Stimulated activated CD8-positive, alpha-beta memory T cell treated with anti-CD3 and anti-CD28 coated beads, Interleukin-4, amount 100 ng/mL, for 4 hours (primary cell): ENCODE measurements around the gene DNAJB1.

Source experiments
- DNase-seq, 2 donors: peaks; one replicate each; pipeline ENCODE4 v3.0.0-alpha.2; 2020; ENCODE audit warnings: low read depth in 2 of 2, low spot score in 1 of 2

DNAJB1 gene

DNA sequence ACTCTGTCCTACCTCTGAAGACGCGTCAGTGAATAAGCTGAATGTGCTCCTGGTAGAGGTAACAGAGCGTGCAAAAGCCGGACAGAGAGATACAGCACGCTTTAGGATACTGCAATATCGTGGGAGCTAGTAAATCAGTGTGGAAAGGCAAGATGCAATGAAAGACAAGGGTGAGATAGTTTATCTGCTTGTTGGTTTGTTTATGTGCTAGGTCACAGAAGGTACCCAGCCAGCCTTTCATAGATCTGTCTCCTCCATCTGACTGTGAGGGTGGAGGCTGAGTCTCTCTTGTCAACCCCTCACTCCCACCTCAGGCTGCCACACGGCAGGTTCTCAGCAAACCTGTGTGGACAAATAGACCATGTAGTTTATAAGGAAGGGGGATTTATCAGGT, 21.4 kb downstream of the DNAJB1 start:
- DNase-seq = no peak

- peak; percentile 50 to 59 for DNase-seq
Measured at GRCh38 chr19:14496029-14496833, 22.0 kb downstream of the DNAJB1 start, which contains the start of gene GIPC1. Gene GIPC1 (minus strand): TSS chr19:14496127. CDS start chr19:14482976, 13,151 bp downstream.

DNA sequence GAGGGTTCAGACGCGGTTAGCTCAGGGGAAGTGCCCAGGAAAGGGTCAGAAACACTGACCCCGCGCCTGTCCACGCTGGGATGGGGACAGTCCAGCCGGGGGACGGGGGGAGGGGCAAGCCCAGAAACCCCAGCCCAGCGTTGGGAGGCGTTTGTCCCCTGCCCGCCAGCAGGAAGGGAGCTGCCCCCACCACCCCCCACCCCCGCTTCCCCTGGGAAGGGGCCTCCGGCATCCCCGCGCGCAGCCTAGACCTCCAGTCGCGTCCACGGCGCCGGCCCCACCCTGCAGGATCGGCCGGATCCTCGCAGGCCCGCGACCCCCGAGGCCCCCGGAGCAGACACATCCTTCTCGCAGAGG, 22.5 kb downstream of the DNAJB1 start:
- no peak for DNase-seq

- DNase-seq = no peak
Measured at GRCh38 chr19:14494910-14495671, 23.1 kb downstream of the DNAJB1 start.

DNA sequence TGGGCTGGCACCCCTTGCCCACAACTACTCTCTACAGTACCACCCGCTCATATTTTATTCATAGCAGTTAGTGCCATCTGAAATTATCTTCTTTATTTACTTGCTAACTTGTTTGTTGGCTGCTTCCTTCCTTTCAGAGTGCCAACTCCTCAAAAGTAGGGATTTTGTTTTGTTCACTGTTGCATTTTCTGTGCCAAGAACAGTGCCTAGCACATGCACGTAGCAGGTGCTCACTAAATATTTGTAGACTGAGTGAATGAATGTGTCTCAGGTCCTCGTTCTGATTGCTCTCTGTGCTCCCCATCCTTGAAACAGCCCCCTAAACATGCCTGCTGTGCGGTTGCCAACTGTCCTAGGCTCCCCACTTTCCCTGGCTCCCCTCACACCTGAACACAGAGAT, 23.8 kb downstream of the DNAJB1 start:
- no peak for DNase-seq

DNA sequence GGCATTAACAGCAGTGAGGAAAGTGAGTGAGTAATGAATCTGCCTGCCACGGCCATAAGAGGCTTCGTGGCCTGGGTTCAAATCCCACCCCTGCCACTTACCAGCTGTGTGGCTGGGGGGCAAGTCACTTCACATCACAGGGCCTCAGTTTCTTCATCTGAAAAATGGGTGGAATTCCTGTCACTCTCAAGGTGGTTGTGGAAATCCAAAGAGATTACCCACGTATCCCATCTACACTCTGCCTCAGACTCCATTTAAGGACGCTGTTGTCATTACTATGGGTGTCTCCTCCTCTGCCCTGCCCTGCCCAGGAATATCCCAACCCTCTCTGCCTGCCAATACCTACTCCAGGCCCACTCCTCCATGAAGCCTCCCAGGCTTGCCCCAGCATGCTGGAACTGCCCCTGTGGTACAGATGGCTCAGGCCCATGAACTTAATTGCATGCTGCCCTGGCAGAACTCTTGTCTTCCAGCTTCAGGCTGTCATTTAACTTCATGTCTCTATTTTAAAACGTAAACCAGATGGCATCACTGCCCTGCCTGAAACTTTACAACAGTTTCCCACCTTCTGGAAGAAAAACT, 25.4 kb downstream of the DNAJB1 start:
- no peak for DNase-seq

DNA sequence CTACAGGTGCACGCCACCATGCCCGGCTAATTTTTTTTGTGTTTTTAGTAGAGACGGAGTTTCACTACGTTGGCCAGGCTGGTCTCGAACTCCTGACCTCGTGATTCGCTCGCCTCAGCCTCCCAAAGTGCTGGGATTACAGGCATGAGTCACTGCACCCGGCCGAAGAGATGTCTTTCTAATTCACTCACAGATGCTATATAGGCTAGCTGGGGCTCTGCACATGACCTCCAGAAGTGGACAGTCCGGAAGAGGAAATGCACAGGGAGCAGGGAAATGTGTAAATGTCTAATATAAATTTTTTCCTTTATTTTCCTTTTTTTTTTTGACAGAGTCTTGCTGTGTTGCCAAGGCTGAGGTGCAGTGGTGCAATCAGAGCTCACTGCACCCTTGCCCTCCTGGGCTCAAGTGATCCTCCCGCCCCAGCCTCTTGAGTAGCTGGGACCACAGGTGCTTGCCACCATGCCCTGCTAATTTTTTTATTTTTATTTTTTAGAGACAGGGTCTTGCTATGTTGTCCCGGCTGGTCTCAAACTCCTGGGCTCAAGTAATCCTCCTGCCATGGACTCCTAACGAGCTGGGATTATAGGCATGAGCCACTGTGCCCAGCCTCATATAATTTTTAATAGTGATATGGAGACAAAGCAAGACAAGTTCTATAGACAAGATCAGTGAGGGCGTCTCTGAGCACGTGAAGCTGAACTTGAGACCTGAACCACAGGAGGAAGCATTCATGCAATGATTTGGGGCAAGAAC, 30.6 kb downstream of the DNAJB1 start:
- DNase-seq = no peak

DNA sequence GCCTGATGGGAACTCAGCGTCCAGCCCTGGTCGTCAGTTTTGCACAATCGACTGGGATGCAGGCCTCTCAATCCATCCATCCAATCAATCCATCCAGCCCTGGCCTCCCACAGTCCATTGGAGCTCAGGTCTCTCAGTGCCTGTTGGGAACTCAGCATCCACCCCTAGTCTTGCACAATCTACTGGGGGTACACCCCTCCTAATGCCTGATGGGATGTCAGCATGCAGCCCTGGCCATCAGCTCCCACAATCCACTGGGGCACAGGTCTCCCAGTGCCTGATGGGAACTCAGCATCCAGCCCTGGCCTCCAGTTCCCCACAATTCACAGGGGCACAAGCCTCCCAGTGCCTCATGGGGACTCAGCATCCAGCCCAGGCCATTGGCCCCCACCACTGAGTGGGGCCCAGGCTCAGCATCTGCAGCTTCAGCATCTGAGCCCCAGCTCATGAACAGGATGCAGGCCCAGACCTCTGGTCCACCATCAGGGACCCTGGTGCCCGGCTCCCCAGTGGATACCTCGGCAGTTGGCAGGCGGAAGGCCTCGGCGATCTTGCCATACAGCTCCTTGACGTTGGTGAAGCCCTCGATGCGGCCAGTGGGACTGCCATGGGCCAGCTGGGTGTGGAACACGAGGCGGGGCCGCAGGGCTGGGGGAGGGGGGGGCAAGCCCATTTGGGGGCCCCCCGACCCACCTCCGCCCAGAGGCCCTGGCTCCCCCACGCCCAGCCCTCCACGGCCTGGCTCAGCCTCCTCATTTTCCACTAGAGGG, 35.8 kb downstream of the DNAJB1 start:
- DNase-seq = no peak

- DNase-seq = no peak
Measured at GRCh38 chr19:14480700-14481079, 37.5 kb downstream of the DNAJB1 start.

DNA sequence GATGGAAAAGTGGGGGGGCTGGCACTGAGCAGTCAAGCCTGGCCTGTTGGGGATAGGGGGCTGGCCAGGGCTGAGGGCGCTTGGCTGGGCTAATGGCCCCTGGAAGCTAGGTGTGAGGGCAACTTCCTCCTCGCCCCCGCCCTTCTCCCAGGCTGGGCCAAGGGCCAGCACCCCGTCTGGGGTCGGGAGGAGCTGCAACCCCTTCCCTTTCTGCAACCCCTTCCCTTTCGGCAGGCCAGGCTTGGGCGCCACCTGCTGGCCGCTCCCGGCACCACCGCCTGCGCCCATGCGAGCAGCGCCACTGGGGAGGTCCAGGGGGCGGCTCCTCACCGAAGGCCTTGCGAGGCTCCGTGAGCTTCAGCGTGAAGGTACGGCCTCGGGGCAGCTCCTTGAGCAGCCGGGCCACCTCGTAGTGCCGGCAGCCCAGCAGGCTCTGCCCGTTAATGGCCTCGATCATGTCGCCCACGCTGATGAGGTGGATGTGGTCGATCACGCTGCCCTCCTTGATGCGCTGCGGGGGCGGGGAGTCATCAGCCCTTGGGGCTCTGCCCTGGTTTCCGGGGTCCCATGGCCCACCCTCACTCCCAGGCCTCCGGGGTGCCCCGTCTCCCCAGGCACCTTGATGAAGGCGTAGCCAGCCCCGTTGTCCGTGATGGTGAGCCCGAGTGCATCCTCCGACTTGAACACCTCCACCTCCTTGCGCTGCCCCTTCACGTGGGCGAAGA, 38.1 kb downstream of the DNAJB1 start:
- peak; percentile 38 to 39 for DNase-seq

DNA sequence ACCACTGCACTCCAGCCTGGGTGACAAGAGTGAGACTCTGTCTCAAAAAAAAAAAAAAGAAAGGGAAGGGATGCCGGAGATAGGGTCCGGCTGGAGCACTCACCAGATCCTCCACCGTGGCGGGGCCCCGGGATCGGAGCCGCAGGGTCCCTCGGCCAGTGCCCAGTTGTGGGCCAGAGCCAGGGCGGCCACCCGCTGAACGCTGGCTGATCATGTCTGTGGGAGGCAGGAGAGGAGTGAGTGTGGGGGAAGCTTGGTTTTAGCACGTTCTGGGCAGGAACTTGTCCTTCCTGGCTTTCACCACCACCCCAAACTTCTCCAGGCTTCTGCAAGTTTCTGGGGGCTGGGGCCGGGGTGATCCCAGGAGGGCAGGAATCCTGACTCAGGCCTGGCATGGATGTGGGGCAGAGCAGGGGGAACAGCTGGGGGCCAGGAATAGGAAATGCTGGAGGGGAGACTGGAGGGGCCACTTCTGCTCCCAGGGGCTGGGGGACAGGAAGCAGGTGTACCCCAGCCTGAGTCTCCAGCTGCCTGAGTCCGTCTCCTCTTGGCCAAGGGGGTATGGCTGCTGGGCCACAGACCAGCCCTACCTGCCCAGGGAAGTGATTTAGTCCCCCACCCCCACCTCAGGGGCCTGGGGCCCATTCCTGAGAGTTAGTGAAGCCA, 38.8 kb downstream of the DNAJB1 start:
- DNase-seq = no peak

DNA sequence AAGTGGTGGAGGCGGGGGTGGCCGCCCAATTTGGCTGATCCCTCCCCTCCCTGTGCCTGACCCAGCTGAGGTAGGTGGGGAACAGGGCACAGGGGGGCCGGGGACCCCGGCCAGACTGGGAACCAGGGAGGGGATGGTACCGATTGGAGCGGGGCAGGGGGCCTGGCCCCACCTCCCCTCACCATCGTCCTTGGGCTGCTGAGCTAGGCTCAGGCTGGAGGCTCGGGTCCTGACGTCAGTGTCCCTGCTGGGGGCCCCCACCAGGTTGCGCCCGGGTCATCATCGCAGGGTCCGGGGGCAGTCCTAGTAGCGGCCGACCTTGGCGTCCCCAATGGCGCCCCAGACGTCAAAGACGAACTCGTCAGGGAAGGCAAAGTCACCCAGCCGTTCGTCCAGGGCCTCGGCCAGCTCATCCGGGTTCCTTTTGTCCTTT, 40.1 kb downstream of the DNAJB1 start:
- no peak for DNase-seq

- DNase-seq = no peak
Measured at GRCh38 chr19:14477418-14478112, 40.6 kb downstream of the DNAJB1 start.

DNA sequence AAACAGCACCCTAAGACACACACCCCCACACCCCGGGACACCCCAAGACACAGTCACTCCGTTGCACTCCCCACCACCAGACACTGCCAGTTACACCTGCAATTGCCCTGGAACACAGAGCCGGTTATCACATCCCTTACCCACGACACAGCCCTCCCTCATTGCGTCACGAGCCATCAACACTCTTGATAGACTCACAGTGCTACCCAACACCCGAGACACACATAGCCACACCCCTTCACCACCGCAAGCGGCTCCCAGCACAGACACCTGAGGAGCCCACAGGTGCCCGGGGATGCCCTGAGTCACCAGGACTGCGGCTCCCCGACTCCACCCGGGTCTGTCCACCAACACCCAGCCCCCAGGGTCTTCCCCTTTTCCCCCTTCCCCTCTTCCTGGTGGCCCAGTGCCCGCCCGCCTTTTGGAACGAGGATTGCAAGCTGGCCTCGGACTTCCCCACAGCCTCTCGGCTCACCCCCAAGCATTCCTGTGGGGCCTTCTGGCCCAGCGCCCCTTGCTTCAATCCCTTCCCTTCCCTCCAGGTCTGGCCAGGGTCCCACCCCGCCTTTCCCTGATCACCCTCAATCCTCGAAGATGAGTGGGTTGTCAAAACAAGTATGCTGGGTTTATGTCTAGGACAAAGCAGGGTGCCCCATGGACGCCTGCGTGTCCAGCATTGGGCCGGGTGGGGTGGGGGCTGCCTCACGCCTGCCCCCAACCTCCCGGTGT, 41.4 kb downstream of the DNAJB1 start:
- DNase-seq = peak in 1 of 2 donors; percentile 44

DNA sequence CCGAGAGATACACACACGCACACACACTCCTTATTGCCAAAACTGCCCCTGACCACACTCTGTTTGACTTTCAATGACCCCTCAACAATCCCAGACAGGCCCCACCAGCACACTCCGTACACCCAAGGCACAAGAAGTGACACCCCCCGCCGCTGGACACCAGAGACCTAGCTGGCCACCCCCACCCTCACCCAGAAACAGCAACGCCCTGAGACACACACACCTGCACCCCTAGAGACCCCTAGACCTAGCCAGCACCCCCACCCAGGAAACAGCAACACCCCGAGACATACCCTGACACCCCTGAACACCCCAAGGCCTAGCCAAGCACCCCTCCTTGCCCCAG, 41.9 kb downstream of the DNAJB1 start:
- DNase-seq = no peak

DNA sequence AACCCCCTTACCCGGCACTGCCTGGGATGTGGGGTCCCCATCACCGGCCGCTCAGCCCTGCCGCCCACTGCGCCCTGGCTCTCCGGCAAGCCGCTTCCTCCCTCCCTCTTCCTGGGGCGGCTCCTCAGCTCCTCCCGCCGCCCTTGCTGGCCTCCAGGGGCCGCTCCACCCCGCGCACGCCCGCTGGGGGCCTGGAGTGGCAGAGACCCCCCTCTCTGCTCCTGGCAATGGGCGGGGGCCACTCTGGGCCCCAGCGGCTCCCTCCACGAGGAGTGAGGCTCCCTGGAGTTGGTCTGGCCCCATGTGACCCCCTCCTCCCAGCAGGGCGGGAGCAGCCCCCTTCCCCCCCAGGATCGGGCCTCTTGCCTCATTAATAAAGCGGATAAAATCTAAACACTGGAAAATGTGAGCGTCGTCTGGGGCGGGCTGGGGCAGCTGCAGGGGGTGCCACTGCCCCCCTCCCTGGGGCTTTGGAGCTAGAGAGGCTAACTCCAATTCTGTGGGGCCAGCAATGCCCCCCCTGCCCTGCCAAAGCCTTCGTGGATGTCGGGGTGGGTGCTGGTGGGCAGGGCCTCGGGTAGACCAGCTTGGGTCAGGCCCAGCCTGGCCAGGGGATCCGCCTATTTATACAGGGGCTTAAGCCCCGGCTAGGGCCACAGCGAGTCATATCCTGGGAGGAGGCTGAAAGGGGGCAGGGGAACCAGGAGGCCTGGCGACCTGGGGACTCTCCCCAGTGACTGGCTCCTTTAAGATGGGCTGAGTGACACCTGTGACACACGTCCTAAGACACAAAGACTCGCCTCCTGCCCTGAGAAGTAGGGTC, 42.7 kb downstream of the DNAJB1 start, which contains the start of gene PTGER1:
PTGER1 (minus strand) TSS at position 104 of the 823 bp plus-strand sequence. CDS start 1,034 bp downstream, outside the sequence.
- no peak for DNase-seq

GRCh38 chr19:14474827-14475226, 43.4 kb downstream of the DNAJB1 start:
- no peak for DNase-seq
